Astrocyte (in vitro differentiated cells and primary cell): ENCODE data around the gene SLC9A9. TPM values are rescaled to one million over a fixed set of nuclear protein-coding genes. Genes with fewer than 3 reads are reported as not detected.

Source experiments
- DNase-seq: peaks from one replicate; pipeline ENCODE4 v3.0.0-alpha.2; 2010; ENCODE audit warnings: low read depth
- FAIRE-seq: peaks from 2 replicates; lab custom pipeline; 2011; peaks lifted over from hg19 to GRCh38; lab: Jason Lieb, UNC
- H2AFZ ChIP-seq: 2 replicates; pipeline ENCODE4 v1.6.0; 2012; ENCODE audit warnings: low read depth, low read length, inconsistent platforms
- H3K27ac ChIP-seq: 2 replicates; pipeline ENCODE4 v1.5.1; 2011; ENCODE audit warnings: low read depth, low read length, inconsistent platforms
- H3K27me3 ChIP-seq: 2 replicates; pipeline ENCODE4 v1.6.0; 2011; ENCODE audit warnings: low read length, inconsistent platforms; ENCODE audit not compliant: insufficient read depth
- H3K36me3 ChIP-seq: 2 replicates; pipeline ENCODE4 v1.5.1; 2011; ENCODE audit warnings: low read length, inconsistent platforms; ENCODE audit not compliant: insufficient read depth
- H3K4me1 ChIP-seq: 2 replicates; pipeline ENCODE4 v1.5.1; 2011; ENCODE audit warnings: low read length, inconsistent platforms; ENCODE audit not compliant: insufficient read depth
- H3K4me2 ChIP-seq: 2 replicates; pipeline ENCODE4 v1.6.0; 2012; ENCODE audit warnings: low read length, inconsistent platforms
- H3K4me3 ChIP-seq: 2 replicates; pipeline ENCODE4 v1.5.1; 2011; ENCODE audit warnings: low read depth, mild to moderate bottlenecking, low read length, inconsistent platforms; ENCODE audit not compliant: insufficient read depth
- H3K79me2 ChIP-seq: 2 replicates; pipeline ENCODE4 v1.6.0; 2012; ENCODE audit warnings: mild to moderate bottlenecking, low read length, inconsistent platforms; ENCODE audit not compliant: insufficient read depth
- H3K9ac ChIP-seq: 2 replicates; pipeline ENCODE4 v1.6.0; 2012; ENCODE audit warnings: mild to moderate bottlenecking, low read length, inconsistent platforms
- H3K9me3 ChIP-seq: 2 replicates; pipeline ENCODE4 v1.5.1; 2012; ENCODE audit warnings: low read depth, mild to moderate bottlenecking, low read length, inconsistent platforms; ENCODE audit not compliant: insufficient read depth
- H4K20me1 ChIP-seq: 2 replicates; pipeline ENCODE4 v1.6.0; 2012; ENCODE audit warnings: low read length, inconsistent platforms; ENCODE audit not compliant: insufficient read depth
- H3K27ac Mint-ChIP-seq: one replicate; pipeline ENCODE4 v1.8.0; 2021; ENCODE audit warnings: mild to moderate bottlenecking, mixed read lengths; ENCODE audit not compliant: unreplicated experiment
- H3K27me3 Mint-ChIP-seq: one replicate; pipeline ENCODE4 v1.8.0; 2021; ENCODE audit warnings: low read depth, mixed read lengths; ENCODE audit not compliant: unreplicated experiment
- H3K36me3 Mint-ChIP-seq: one replicate; pipeline ENCODE4 v1.8.0; 2021; ENCODE audit warnings: low read depth, mixed read lengths; ENCODE audit not compliant: unreplicated experiment
- H3K4me1 Mint-ChIP-seq: one replicate; pipeline ENCODE4 v1.8.0; 2021; ENCODE audit warnings: low read depth, mixed read lengths; ENCODE audit not compliant: unreplicated experiment
- H3K4me3 Mint-ChIP-seq: one replicate; pipeline ENCODE4 v1.8.0; 2021; ENCODE audit warnings: mild to moderate bottlenecking, moderate library complexity, mixed read lengths; ENCODE audit not compliant: unreplicated experiment
- H3K9me3 Mint-ChIP-seq: one replicate; pipeline ENCODE4 v1.8.0; 2021; ENCODE audit warnings: mild to moderate bottlenecking, mixed read lengths; ENCODE audit not compliant: unreplicated experiment
- EZH2 ChIP-seq: IDR thresholded peaks from 2 replicates; pipeline ENCODE4 v1.6.1; 2012; ENCODE audit warnings: mild to moderate bottlenecking, low read length, inconsistent platforms; ENCODE audit not compliant: insufficient read depth
- total RNA-seq: library from RNA; stranded (reverse); gene quantifications from 2 replicates; pipeline ENCODE4 v1.2.1, GENCODE V29; 2021
- TF ChIP-seq, protein P1 (sequence below): IDR thresholded peaks from 2 replicates; pipeline ENCODE4 v1.5.1; 2011; ENCODE audit warnings: low read depth, mild to moderate bottlenecking, inconsistent platforms, low read length, moderate library complexity; ENCODE audit not compliant: insufficient read depth

Gene SLC9A9
- total RNA-seq, 1 donor from 2014 or later, result 1.5 TPM

DNA sequence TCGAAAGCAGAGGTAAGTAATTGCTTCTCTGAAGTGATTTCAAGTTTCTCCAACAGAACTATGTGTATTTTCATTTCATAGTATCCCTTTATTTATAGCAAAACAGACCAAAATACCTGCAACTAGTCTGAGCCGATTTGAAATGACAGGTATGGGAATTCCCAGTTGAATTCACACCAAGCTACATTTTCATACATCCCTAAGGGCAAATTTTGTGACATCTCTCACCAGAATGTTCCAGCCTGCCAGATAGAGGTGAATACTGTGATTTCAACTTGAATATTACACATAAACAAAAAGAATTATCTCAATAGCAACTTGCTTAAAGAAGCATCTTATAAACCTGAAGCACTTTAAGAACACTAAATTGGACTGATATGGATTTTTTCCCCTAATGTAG lies 235.7 kb downstream of the SLC9A9 start:
- H3K4me2 ChIP-seq, result no peak overlapping the region
- FAIRE-seq, result no peak

DNA sequence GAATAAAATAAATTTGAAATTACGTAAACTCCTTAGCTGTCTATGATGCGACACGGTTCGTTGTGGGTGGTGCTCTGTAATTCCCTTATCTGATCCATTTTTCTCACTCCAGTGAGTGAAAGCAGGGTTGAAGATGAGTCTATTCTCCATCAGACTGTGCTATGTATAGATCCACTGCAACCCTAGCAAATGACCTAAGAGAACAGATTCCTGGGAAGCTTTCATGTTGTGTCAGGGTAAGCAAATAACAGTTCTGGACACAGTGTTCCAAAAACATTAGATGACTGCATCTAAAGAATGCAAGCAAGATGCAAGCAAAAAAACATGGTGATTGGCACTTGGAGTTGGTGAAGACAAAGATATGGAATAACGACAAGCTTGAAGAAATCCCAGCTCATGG lies 239.3 kb downstream of the SLC9A9 start:
- no peak for FAIRE-seq
- H3K9me3 ChIP-seq, result no peaks in the 10 kb centered on the region
- H3K27ac ChIP-seq, result no peak overlapping the region
- no peaks in the 10 kb centered on the region for H3K27me3 Mint-ChIP-seq
- H3K4me3 ChIP-seq, result no peak overlapping the region
- H3K4me1 ChIP-seq, result no peaks in the 10 kb centered on the region
- H3K4me2 ChIP-seq, result no peak overlapping the region
- no peaks in the 10 kb centered on the region for H3K9me3 Mint-ChIP-seq
- no peak for DNase-seq
- H3K4me3 Mint-ChIP-seq, result no peak overlapping the region
- H4K20me1 ChIP-seq, result no peaks in the 10 kb centered on the region
- H3K36me3 Mint-ChIP-seq, result no peaks in the 10 kb centered on the region
- no peak overlapping the region for H3K9ac ChIP-seq
- H3K27me3 ChIP-seq, result no peaks in the 10 kb centered on the region
- no peak overlapping the region for H3K27ac Mint-ChIP-seq
- no peak for TF ChIP-seq EZH2
- TF ChIP-seq, protein P1, sequence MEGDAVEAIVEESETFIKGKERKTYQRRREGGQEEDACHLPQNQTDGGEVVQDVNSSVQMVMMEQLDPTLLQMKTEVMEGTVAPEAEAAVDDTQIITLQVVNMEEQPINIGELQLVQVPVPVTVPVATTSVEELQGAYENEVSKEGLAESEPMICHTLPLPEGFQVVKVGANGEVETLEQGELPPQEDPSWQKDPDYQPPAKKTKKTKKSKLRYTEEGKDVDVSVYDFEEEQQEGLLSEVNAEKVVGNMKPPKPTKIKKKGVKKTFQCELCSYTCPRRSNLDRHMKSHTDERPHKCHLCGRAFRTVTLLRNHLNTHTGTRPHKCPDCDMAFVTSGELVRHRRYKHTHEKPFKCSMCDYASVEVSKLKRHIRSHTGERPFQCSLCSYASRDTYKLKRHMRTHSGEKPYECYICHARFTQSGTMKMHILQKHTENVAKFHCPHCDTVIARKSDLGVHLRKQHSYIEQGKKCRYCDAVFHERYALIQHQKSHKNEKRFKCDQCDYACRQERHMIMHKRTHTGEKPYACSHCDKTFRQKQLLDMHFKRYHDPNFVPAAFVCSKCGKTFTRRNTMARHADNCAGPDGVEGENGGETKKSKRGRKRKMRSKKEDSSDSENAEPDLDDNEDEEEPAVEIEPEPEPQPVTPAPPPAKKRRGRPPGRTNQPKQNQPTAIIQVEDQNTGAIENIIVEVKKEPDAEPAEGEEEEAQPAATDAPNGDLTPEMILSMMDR, result no peak
- H3K36me3 ChIP-seq, result no peaks in the 10 kb centered on the region
- H3K79me2 ChIP-seq, result no peaks in the 10 kb centered on the region
- H2AFZ ChIP-seq, result no peak overlapping the region
- peaks cover 4% of the 10 kb centered on the region for H3K4me1 Mint-ChIP-seq

More for the DNA sequence above, 235.7 kb downstream of the SLC9A9 start:
- Histone ChIP-seq H2AFZ (no peak overlapping the region), H3K4me1 (no peaks in the 10 kb centered on the region), H4K20me1 (no peaks in the 10 kb centered on the region), H3K9me3 (no peaks in the 10 kb centered on the region), H3K27me3 (no peaks in the 10 kb centered on the region), H3K36me3 (no peaks in the 10 kb centered on the region), H3K79me2 (no peaks in the 10 kb centered on the region), H3K9ac (no peak overlapping the region), H3K27ac (no peak overlapping the region), H3K4me3 (no peak overlapping the region)
- Mint-ChIP-seq H3K27me3 (peaks cover 2% of the 10 kb centered on the region), H3K4me3 (no peak overlapping the region), H3K27ac (no peak overlapping the region), H3K9me3 (no peaks in the 10 kb centered on the region), H3K4me1 (peaks cover 4% of the 10 kb centered on the region), H3K36me3 (peaks cover 3% of the 10 kb centered on the region)
- DNase-seq, result no peak
- TF ChIP-seq EZH2, result no peak
- TF ChIP-seq, protein P1, result no peak

DNA sequence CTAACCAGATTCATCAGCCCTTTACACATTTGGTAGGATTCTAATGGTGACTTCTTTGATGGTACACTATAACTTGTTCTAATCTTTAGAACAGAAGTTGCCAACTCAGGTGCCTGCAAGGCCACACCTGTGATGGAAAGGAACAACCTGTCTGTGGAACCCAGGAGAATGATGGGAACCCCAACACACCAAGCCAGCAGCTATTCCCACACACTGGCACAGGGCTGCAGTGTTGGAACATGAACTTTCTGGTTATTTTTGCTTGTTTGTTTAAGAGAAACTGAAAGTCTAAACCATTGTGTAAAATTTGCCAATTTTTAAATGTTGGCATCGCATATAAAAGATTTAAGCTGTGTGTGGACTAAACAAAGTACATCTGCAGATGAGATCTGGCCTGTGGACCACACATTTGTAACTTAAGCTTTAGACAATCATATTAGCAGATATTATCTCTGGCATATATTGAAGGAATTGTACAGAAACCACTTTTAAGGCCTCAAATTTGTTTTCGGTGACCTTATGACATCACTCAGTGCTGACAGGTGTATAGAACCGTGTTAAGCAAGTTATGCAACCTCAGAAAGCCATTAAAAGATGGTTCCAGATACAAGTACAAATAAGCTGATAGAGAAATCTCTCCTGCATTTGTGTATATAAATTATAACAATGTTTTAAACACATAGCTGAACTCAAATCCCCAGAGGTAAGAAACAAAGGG lies 242.9 kb downstream of the SLC9A9 start:
- no peaks in the 10 kb centered on the region for H3K27me3 ChIP-seq
- H2AFZ ChIP-seq, result no peak overlapping the region
- Mint-ChIP-seq H3K27ac (no peak overlapping the region), H3K4me1 (peaks cover 10% of the 10 kb centered on the region), H3K36me3 (no peaks in the 10 kb centered on the region), H3K27me3 (no peaks in the 10 kb centered on the region), H3K9me3 (no peaks in the 10 kb centered on the region), H3K4me3 (no peak overlapping the region)
- no peak overlapping the region for H3K27ac ChIP-seq
- H3K79me2 ChIP-seq, result no peaks in the 10 kb centered on the region
- H4K20me1 ChIP-seq, result no peaks in the 10 kb centered on the region
- no peak overlapping the region for H3K4me3 ChIP-seq
- no peak for DNase-seq
- TF ChIP-seq, protein P1, result no peak
- no peak for TF ChIP-seq EZH2
- peaks cover 4% of the 10 kb centered on the region for H3K4me1 ChIP-seq
- no peaks in the 10 kb centered on the region for H3K9me3 ChIP-seq
- H3K9ac ChIP-seq, result no peak overlapping the region
- no peak overlapping the region for H3K4me2 ChIP-seq
- no peaks in the 10 kb centered on the region for H3K36me3 ChIP-seq
- no peak for FAIRE-seq
